Muscle layer of duodenum (tissue), 2 donors: ENCODE results near the gene CFAP74.

Experiments used
- H3K27ac ChIP-seq: one replicate; pipeline ENCODE4 v1.7.0; 2013; ENCODE audit warnings: mild to moderate bottlenecking, low read length
- H3K27me3 ChIP-seq: one replicate; pipeline ENCODE4 v1.7.0; 2013; ENCODE audit warnings: low read depth, mild to moderate bottlenecking, control low read depth, low read length
- H3K36me3 ChIP-seq, 2 donors: one replicate each; pipeline ENCODE4 v1.7.0; 2013; ENCODE audit warnings: low read length in 2 of 2, control low read depth in 1 of 2, mild to moderate bottlenecking in 1 of 2; ENCODE audit not compliant: insufficient read depth in 2 of 2, control insufficient read depth in 1 of 2
- H3K4me1 ChIP-seq, 2 donors: one replicate each; pipeline ENCODE4 v1.7.0; 2013; ENCODE audit warnings: low read length in 2 of 2, mild to moderate bottlenecking in 2 of 2, control low read depth in 1 of 2, moderate library complexity in 1 of 2; ENCODE audit not compliant: insufficient read depth in 2 of 2, control insufficient read depth in 1 of 2
- H3K4me3 ChIP-seq, 2 donors: one replicate each; pipeline ENCODE4 v1.7.0; 2013; ENCODE audit warnings: low read length in 2 of 2, low read depth in 1 of 2, mild to moderate bottlenecking in 1 of 2
- H3K9me3 ChIP-seq, 2 donors: one replicate each; pipeline ENCODE4 v1.7.0; 2013; ENCODE audit warnings: low read length in 2 of 2, control low read depth in 1 of 2, mild to moderate bottlenecking in 1 of 2; ENCODE audit not compliant: control insufficient read depth in 1 of 2
- donor health status: healthy.

CFAP74 gene

GRCh38 chr1:1911350-1912041 lies 92.1 kb downstream of the CFAP74 start:
- Histone ChIP-seq H3K27ac (no peak overlapping the region), H3K9me3 (no peaks in the 10 kb centered on the region), H3K4me1 (peaks cover 0 to 12% of the 10 kb centered on the region in 2 donors), H3K27me3 (no peaks in the 10 kb centered on the region), H3K36me3 (no peaks in the 10 kb centered on the region), H3K4me3 (no peak overlapping the region)

DNA sequence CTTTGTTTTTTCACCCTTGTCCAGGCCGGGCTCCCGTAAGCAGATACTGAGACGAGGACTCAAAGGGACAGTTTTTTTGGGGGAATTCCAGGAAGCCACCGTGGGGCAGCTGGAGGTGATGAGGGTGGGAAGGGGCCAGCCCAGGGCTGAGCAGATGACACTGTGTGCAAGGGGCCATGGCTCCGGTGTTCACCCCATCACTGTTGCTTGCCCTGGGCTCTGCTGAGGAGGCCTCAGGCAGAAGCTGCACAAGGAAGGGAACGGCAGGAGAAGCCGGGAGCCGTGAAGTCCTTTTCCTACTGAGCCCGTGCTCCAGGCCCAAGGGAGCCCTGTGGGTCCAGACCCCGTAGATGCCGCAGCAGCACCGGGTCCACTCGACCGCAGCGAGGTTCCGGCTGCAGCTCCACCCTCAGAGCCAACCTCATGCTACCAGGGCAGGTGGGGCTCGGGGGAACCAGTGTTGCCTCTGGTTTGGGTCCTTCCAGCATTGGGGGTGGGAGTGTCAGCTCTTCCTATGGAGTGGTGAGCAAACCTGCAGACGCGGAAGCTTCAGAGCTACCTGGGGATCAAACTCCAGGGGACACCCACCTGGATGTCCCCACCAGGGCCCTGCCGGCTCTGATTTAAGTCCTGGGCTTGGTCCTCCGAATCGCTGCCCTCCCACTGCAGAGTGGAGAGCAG lies 92.8 kb downstream of the CFAP74 start:
- Histone ChIP-seq H3K27me3 (no peaks in the 10 kb centered on the region), H3K4me3 (no peak overlapping the region), H3K9me3 (no peaks in the 10 kb centered on the region), H3K4me1 (peaks cover 0 to 16% of the 10 kb centered on the region in 2 donors), H3K27ac (no peak overlapping the region), H3K36me3 (no peaks in the 10 kb centered on the region)

DNA sequence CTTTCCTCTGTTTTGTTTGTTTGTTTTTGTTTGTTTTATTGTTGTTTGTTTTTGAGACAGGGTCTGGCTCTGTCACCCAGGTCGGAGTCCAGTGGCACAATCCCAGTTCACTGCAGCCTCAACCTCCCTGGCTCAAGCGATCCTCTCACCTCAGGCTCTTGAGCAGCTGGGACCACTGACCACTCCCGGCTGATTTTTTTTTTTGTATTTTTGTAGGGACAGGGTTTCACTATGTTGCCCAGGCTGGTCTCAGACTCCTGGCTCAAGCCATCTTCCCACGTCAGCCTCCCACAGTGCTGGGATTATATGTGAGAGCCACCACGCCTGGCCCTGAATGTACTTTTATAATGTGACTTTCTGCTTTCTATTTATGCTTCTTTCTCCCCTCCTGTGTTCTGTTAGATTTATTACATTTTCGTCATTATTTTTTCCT lies 93.5 kb downstream of the CFAP74 start:
- Histone ChIP-seq H3K9me3 (no peaks in the 10 kb centered on the region), H3K4me3 (peak overlapping the region in 1 of 2 donors; percentile 55), H3K4me1 (peaks cover 0 to 16% of the 10 kb centered on the region in 2 donors), H3K27me3 (no peaks in the 10 kb centered on the region), H3K27ac (no peak overlapping the region), H3K36me3 (no peaks in the 10 kb centered on the region)

DNA sequence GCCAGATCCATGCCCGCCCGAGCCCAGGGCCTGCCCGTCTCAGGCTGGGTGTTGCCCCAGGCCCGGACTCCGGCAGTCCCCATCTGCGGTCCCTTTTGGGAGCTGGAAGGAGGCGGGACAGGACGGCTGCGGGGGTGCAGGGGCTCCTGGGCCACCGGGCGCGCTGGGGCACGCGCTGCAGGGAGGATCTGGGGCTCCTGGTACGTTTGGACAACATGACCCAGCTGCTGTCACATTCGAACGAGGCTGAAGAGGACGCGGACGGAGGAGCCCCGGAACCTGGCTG lies 95.1 kb downstream of the CFAP74 start:
- Histone ChIP-seq H3K36me3 (no peaks in the 10 kb centered on the region), H3K4me3 (peak overlapping the region; percentile 39 to 73), H3K27me3 (no peaks in the 10 kb centered on the region), H3K4me1 (peaks cover 0 to 16% of the 10 kb centered on the region in 2 donors), H3K9me3 (no peaks in the 10 kb centered on the region), H3K27ac (no peak overlapping the region)

GRCh38 chr1:1907098-1907736 lies 96.4 kb downstream of the CFAP74 start:
- Histone ChIP-seq H3K36me3 (no peaks in the 10 kb centered on the region), H3K27me3 (no peaks in the 10 kb centered on the region), H3K4me1 (peaks cover 0 to 16% of the 10 kb centered on the region in 2 donors), H3K4me3 (no peak overlapping the region), H3K9me3 (no peaks in the 10 kb centered on the region), H3K27ac (no peak overlapping the region)

DNA sequence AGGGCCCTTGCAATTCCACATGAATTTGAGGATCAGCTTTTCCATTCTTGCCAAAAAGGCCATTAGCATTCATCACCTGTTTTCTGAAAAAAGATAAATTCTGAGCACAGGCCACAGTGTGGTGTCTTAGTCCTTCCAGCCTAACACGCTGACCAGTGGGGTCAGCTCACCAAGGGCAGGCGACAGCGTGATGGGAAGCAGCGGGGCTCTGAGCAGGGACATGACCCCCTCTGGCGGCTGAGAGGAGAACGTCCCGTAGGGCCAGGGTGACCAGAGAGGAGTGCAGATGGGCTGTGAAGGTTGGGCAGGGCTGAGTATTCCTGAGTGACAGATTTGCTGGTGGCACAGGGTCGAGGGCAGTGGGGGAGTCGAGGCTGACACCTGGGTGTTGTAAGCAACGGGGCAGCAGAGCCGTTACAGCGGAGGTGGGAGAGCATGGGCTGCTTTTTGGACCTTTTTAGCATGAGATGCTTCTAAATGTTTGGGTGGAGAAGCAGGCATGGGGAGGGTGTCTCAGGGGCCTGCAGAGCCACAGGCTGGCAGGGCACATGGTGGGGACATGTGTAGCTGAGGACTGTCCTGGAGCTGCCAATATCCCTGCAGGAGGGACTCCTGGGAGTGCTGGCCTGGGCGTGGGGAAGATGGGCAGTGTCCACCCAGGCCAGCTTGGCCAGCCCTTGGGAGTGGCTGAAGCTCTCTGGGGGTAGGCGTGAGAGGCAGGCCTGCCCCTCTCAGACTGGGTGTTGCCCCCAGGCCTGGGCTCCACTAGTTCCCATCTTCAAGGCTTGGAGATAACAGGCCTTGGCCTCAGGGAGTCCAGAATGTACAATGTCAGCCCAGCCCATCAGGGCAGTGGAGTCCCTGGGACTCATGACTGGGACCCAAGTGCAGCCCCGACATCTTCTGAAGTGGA lies 97.1 kb downstream of the CFAP74 start:
- Histone ChIP-seq H3K4me1 (peaks cover 0 to 16% of the 10 kb centered on the region in 2 donors), H3K9me3 (no peaks in the 10 kb centered on the region), H3K4me3 (no peak overlapping the region), H3K27ac (no peak overlapping the region), H3K27me3 (no peaks in the 10 kb centered on the region), H3K36me3 (no peaks in the 10 kb centered on the region)

DNA sequence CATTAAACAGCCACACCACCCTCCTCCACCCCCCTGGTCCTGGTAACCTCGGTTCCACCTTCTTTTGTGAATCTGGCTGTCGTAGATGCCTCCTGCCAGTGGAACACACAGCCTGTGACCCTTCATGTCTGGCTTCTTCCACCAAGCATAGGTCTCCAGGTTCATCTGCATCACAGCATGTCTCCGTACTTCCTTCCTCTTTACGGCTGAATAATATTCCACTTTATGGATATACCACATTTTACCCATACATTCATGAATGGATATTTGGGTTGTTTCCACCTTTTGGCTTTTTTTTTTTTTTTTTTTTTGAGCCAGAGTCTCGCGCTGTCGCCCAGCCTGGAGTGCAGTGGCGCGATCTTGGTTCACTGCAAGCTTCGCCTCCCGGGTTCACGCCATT lies 100.4 kb downstream of the CFAP74 start:
- H3K36me3 ChIP-seq, result no peaks in the 10 kb centered on the region
- H3K27ac ChIP-seq, result no peak overlapping the region
- H3K4me3 ChIP-seq, result no peak overlapping the region
- no peaks in the 10 kb centered on the region for H3K9me3 ChIP-seq
- no peaks in the 10 kb centered on the region for H3K27me3 ChIP-seq
- H3K4me1 ChIP-seq, result peaks cover 0 to 10% of the 10 kb centered on the region in 2 donors

DNA sequence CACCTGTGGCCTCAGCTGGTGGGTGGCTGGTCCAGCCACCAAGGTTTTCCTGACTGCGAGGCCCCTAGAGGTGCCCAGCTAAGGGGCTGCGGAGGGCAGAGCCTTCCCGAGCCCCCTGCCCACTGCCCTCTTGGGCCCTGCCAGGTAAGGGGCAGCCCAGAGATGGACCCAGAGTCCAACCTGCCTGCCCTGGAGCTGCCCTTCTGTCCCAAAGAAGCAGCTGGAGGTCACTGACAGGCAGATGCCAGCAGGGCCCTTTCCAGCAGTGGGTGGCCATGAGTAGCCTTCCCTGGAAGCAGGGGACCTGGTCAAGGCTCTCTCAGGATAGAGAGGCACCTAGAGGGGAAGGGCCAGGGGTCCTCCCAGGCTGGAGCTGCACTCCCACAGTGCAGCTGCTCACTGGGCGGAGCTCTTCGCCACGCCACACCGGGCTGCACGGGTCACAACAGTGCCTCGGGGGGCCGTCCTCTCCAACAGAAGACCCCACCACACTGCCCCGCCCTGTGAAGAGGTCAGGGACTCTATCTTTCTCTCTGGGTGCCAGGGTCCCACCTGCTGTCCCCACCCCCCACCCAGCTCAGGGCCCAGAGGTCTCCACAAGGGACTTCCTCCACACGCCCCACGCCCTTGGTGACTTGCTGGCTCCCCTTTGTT lies 101.8 kb downstream of the CFAP74 start:
- peaks cover 0 to 4% of the 10 kb centered on the region in 2 donors for H3K4me1 ChIP-seq
- no peaks in the 10 kb centered on the region for H3K27me3 ChIP-seq
- no peak overlapping the region for H3K4me3 ChIP-seq
- no peaks in the 10 kb centered on the region for H3K9me3 ChIP-seq
- no peak overlapping the region for H3K27ac ChIP-seq
- H3K36me3 ChIP-seq, result no peaks in the 10 kb centered on the region

DNA sequence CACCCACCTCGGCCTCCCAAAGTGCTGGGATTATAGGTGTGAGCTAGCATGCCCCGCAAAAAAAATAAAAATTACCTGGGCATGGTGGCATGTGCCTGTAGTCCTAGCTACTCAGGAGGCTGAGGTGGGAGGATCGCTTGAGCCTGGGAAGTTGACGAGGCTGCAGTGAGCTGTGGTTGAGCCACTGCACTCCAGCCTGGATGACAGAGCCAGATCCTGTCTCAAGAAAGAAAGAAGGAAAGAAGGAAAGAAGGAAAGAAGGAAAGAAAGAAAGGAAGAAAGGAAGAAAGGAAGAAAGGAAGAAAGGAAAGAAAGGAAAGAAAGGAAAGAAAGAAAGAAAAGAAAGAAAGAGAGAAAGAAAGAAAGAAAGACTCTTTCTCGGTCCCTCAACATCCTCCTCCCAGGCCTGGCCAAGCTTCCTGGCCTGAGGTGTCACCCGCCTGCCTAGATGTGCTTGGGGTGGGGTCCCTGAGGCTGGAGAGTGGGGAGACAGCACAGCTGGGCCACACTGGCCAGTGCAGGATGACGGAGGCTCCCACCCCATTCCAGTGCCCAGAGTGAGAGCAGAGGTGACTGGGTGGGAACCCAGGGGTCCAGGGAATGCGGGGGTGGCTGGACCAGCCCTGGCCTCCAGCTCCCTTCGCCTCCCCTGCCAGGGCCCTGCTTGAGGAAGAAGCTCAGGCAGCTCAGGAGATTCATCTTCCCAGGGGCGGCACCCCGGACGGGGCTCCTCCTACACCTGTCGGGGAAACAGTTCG lies 102.5 kb downstream of the CFAP74 start:
- H3K4me1 ChIP-seq, result peaks cover 0 to 1% of the 10 kb centered on the region in 2 donors
- H3K27ac ChIP-seq, result no peak overlapping the region
- H3K36me3 ChIP-seq, result no peaks in the 10 kb centered on the region
- no peaks in the 10 kb centered on the region for H3K9me3 ChIP-seq
- H3K27me3 ChIP-seq, result peaks cover under 1% of the 10 kb centered on the region
- H3K4me3 ChIP-seq, result no peak overlapping the region

DNA sequence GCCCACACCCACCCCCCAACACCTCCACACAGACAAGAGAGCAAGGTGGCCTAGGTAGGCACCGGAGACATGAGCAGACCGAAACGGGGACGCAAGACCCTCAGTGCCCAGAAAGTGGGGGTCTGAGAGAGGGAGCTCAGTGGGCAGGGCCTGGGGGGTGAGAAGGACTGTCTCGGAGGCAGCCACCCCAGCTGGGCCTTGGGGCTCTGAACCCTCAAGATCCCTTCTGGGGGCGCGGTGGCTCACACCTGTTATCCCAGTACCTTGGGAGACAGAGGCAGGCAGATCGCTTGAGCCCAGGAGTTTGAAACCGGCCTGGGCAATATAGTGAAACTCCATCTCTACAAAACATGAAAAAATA lies 103.6 kb downstream of the CFAP74 start:
- Histone ChIP-seq H3K4me1 (peaks cover 0 to 2% of the 10 kb centered on the region in 2 donors), H3K27ac (no peak overlapping the region), H3K27me3 (peaks cover 4% of the 10 kb centered on the region), H3K4me3 (no peak overlapping the region), H3K36me3 (no peaks in the 10 kb centered on the region), H3K9me3 (no peaks in the 10 kb centered on the region)
